HG02588 (cell line): ENCODE data around the gene CALR3.
"Not testable (repeated sequence)": the region's sequence is repeated elsewhere in the genome, so short reads cannot be mapped to it uniquely, and the experiment has no call there.

Experiments
- ATAC-seq: cut with Tn5 transposase; IDR thresholded peaks from one replicate; pipeline ENCODE4 v1.9.1; 2021; ENCODE audit warnings: mild to moderate bottlenecking, moderate library complexity; ENCODE audit not compliant: unreplicated experiment

Gene CALR3

GRCh38 chr19:16524991-16525734 lies 29.2 kb upstream of the CALR3 start:
- no peak for ATAC-seq

DNA sequence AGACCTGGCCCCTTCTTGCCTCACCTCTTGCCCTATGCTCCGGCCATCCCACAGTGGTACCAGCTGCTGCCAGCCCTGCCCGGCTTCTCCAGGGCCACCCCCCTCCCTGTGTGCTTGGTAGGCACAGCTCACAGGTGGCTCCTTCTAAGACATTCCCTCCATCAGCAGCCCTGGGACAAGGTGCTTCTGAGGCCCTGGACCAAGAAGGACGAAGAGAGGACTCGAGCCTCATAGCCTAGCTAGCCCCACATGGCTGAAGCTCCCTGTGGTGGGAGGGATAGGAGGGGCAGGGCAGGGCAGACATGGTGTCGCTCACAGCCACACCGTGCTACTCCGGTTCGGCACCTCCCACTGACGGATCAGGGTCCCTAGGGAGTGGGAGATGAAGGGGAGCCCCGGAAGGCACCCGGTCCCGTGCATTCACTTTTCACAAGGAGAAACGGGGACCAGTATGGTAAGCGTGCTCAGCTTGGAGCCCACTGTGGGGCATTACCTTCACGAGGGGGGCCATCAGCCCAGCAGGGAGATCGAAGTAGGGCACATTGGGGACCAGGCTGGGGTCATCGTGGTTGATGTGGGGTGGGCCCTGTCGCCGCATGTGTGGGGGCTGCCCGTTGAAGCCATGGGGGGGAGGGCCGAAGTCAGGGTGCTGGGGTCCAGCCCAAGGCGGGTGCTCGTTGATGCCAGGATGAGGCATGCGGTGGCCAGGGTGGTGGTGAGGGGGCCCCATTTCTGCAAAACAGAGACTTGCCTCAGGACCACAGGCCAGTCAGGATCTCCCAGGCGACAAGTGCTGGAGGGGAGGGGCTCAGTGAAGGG lies 26.8 kb upstream of the CALR3 start:
- ATAC-seq: no peak

- ATAC-seq: no peak
Observed at GRCh38 chr19:16521715-16522289, 25.8 kb upstream of the CALR3 start.

DNA sequence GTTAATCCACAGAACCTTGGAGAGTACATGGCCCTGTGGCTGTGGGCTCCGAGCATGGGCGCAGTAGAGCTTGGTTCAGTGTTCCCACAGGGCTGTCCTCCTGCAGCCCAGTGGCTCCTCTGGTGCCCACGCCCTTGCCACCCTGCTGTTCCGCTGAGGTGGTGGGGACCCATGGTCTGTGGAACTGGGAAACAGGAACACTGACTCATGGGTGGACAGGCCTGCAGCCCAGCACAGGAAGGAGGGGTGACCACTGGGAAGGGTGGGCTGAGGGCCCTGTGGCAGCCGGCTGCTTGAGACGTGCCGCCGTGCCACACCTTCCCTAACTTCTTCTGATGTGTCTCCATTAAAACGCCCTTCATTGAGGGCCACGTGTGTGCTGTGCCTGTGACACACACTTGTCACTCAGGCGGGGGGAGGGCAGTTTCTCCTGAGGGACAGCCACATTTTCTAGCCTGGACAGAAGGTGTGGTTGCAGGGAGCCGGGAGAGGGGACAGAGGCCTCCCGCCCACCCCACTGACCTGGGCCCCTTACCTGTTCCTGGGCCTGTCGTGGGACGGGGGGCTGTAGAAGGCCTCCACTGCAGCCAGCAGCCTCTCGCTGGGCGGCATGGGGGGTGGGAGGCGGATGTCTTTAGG lies 25.1 kb upstream of the CALR3 start:
- no peak for ATAC-seq

GRCh38 chr19:16520074-16520973 lies 24.4 kb upstream of the CALR3 start:
- ATAC-seq: no peak

- no peak for ATAC-seq
Observed at GRCh38 chr19:16519230-16519687, 23.3 kb upstream of the CALR3 start.

DNA sequence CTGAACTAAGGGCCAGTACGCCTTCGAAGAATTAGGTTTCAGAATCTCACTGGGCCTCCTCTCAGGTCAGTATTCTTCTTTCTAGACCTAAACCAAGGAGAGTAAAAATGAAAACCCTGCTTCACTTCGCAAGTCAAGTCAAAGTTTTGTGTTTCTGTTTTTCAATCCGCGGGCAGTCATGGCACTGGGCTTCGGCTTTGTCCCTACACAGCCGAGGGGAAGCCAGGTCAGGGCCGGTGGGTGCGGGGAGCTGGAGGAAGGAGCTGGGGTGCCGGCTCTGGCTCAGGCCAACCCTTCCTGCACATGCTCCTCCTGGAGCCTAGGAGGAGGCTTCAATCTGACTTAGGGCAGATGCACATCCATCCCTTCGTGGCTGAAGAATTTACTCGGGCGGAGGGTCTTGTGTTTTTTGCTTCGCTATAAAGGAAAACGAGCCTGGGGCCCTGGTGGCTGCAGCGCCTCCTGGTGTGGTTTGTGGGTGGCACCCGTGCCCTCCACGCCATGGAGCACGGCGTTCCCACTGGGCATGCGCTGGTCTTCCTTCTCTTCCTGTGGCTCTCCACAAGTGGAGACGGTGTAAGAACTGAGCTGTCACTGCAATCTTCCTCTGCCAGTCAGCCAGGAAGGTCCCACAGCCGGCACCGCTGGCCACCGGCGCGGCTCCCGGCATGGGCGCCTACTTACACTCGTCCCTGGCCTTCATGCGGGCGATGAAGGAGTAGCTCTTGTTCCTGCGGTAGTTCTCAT lies 22.7 kb upstream of the CALR3 start:
- ATAC-seq: no peak

- ATAC-seq: no peak
Observed at GRCh38 chr19:16518061-16518460, 22.1 kb upstream of the CALR3 start.

DNA sequence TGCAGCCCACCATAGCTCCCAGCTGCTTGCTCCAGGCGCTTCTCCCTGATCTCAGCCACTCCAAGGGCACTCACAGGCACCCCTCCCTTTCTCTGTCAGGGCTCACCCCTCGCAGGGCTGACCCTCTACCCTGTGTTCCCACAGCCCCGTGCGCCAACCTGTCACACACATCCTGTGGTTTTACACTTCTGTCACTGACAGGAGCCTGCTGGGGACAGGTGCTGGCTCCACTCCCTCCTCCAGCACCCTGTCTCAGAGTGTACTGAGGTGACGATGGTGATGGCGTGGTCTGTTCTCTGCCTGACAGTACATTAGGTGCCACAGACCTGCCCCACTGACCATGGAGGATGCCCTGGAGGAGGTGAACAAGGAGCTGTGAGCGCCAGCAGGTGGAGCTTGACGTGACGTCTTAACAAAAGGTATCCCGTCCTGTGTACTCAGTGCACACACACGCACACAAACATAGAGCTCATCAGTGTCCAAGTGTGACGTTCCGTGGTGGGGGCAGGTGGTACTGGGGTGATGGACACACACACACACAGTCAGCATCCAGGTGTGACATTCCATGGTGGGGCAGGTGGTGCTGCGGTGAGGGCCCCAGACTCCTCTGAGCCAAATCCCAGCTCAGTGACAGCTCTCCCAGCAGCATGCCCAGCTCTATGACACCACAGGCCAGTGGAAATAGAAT lies 21.1 kb upstream of the CALR3 start:
- ATAC-seq: no peak

DNA sequence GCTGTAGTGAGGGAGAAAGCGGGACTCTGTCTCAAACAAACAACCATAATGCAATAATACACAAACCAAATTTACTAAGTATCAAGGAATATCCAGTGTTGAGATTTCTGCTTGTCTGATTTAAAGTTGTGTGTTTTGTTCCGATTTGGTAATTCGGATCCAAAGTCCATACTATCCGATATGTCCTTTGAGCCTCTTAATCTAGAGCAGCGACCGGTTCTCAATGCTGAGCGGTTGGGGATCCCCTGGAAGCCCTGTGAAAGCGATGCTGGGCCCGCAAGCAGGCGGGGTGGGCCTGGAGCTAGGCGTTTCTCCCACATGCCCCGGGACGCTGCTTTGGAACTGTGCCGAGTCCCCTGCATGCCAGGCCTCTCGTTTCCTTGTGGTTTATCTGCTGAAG lies 20.4 kb upstream of the CALR3 start:
- no peak for ATAC-seq

- ATAC-seq: no peak
Observed at GRCh38 chr19:16514383-16515019, 18.5 kb upstream of the CALR3 start.

DNA sequence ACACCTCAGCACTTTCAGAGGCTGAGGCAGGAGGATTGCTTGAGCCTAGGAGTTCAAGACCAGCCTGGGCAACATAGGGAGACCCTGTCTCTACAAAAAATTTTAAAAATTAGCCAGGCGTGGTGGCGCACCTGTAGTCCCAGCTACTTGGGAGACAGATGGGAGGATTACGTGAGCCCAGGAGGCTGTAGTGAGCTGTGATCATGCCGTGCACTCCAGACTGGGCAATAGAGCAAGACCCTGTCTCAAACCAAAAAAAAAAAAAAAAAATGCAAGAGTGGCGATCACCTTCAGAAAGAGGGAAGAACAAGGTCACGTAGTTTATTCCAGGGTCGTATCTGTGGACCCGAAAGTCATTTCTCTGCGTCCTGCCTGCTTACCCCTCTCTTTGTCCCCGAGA lies 16.6 kb upstream of the CALR3 start:
- not testable (repeated sequence) for ATAC-seq

GRCh38 chr19:16509141-16510061 lies 13.4 kb upstream of the CALR3 start:
- no peak for ATAC-seq

DNA sequence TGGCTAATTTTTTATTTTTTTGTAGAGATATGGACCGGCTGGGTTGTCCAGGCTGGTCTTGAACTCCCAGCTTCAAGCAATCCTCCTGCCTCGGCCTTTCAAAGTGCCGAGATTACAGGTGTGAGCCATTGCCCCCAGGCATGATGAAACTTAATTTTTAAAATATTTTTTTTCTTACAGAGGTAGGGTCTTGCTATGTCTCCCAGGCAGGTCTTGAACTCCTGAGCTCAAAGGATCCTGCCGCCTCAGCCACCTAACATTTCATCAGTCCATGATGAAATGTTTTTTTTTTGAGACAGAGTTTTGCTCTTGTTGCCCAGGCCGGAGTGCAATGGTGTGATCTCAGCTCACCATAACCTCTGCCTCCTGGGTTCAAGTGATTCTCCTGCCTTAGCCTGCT lies 12.6 kb upstream of the CALR3 start:
- ATAC-seq: no peak

DNA sequence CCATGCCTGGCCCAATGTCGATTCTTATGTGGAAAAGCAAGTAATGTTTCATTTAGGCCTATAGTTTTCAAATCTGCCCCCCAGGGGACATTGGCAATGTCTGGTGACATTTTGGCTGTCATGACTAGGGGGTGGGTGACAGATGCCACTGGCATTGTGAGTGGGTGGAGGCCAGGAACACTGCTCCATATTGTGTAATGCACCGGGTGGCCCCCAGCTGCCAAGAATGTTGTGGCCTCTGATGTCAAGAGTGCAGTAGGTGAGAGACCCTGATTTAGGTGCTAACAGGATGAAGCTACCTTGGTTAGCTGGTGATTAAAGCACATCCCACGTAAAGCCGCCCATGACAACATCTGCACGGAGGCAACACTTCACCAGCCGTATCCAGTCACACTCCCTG lies 11.0 kb upstream of the CALR3 start:
- ATAC-seq: no peak

GRCh38 chr19:16506161-16506560 lies 10.2 kb upstream of the CALR3 start:
- ATAC-seq: not testable (repeated sequence)

DNA sequence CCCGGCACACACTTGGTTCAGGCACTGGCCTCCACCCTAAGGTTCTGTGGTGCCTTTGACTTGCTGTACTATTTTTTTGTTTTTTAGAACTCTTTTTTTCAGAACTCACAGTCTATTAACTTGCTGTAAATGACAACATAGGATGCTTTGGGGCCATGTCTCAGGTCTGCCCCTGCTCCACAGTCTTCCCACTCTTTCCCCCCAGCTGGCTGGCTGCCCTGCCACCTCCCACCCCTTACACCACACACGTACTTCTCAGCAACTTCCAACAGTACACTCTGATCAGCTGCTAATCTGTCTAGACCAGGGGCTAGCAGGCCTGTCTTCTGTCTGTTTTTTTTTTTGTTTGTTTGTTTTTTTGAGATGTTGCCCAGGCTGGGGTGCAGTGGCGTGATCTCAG lies 8.3 kb upstream of the CALR3 start:
- no peak for ATAC-seq

GRCh38 chr19:16497837-16498236 lies 1.9 kb upstream of the CALR3 start:
- ATAC-seq: no peak
